ENCODE measurements around the gene PIAS2. TPM values are rescaled to one million over a fixed set of nuclear protein-coding genes. Genes with fewer than 3 reads are reported as not detected.
A peak's percentile ranks its signal among the peaks of the same experiment; 100 is the strongest.

PIAS2 gene
- total and polyA plus RNA-seq, 4 experiments from 2014 or later: 18.6 to 38.3 (median 28.2) TPM

- Histone ChIP-seq H3K4me3 (ENCODE audit: low read length in 2 of 2) (no peak overlapping the region), H3K27me3 (ENCODE audit: insufficient read depth, low read length) (no peaks in the 10 kb centered on the region), H3K27ac (ENCODE audit: low read depth, low read length) (no peak overlapping the region), H3K4me1 (ENCODE audit: insufficient read depth, low read length) (no peaks in the 10 kb centered on the region), H3K36me3 (ENCODE audit: insufficient read depth, low read length) (peaks cover 12% of the 10 kb centered on the region), H3K9me3 (ENCODE audit: control insufficient read depth in 1 of 2, low read length in 2 of 2) (no peaks in the 10 kb centered on the region)
- ChIA-PET CTCF (ENCODE audit: partially characterized antibody) (no interaction called here), POLR2A (ENCODE audit: partially characterized antibody) (no interaction called here)
- peaks cover 52 to 66% of the 10 kb centered on the region in 2 donors for H3K36me3 Mint-ChIP-seq
- peaks cover 14 to 19% (median 18%) of the 10 kb centered on the region in 4 donors for H3K4me1 Mint-ChIP-seq
- H3K27me3 Mint-ChIP-seq: no peaks in the 10 kb centered on the region
- H3K4me3 Mint-ChIP-seq: no peak overlapping the region
- peak overlapping the region in 1 of 7 donors; percentile 11 for H3K27ac Mint-ChIP-seq
- H3K9me3 Mint-ChIP-seq: no peaks in the 10 kb centered on the region
- no peak for DNase-seq
- intact Hi-C loops (cut with micrococcal nuclease): no loop called here
Measured at GRCh38 chr18:46859855-46860254, 57.5 kb downstream of the PIAS2 start.

GRCh38 chr18:46858290-46858689 is 59.0 kb downstream of the PIAS2 start:
- POLR2A ChIA-PET (ENCODE audit: partially characterized antibody): no interaction called here
- Mint-ChIP-seq H3K36me3 (peaks cover 54 to 76% of the 10 kb centered on the region in 2 donors), H3K27me3 (no peaks in the 10 kb centered on the region), H3K9me3 (no peaks in the 10 kb centered on the region), H3K4me1 (peaks cover 14 to 19% (median 18%) of the 10 kb centered on the region in 4 donors), H3K4me3 (no peak overlapping the region), H3K27ac (no peak overlapping the region)
- no peak for DNase-seq
- H3K36me3 ChIP-seq (ENCODE audit: insufficient read depth, low read length): peaks cover 12% of the 10 kb centered on the region
- H3K27ac ChIP-seq (ENCODE audit: low read depth, low read length): no peak overlapping the region
- CTCF ChIA-PET (ENCODE audit: partially characterized antibody): no interaction called here
- H3K4me3 ChIP-seq (ENCODE audit: low read length in 2 of 2): no peak overlapping the region
- no peaks in the 10 kb centered on the region for H3K4me1 ChIP-seq (ENCODE audit: insufficient read depth, low read length)
- H3K27me3 ChIP-seq (ENCODE audit: insufficient read depth, low read length): no peaks in the 10 kb centered on the region
- intact Hi-C loops (cut with micrococcal nuclease): no loop called here
- no peaks in the 10 kb centered on the region for H3K9me3 ChIP-seq (ENCODE audit: control insufficient read depth in 1 of 2, low read length in 2 of 2)

- Mint-ChIP-seq H3K9me3 (no peaks in the 10 kb centered on the region), H3K4me1 (peaks cover 14 to 22% (median 17%) of the 10 kb centered on the region in 4 donors), H3K4me3 (no peak overlapping the region), H3K27me3 (no peaks in the 10 kb centered on the region), H3K27ac (peak overlapping the region in 1 of 7 donors; percentile 10), H3K36me3 (peaks cover 61 to 75% of the 10 kb centered on the region in 2 donors)
- Histone ChIP-seq H3K4me1 (ENCODE audit: insufficient read depth, low read length) (no peaks in the 10 kb centered on the region), H3K27me3 (ENCODE audit: insufficient read depth, low read length) (no peaks in the 10 kb centered on the region), H3K36me3 (ENCODE audit: insufficient read depth, low read length) (peaks cover 12% of the 10 kb centered on the region), H3K9me3 (ENCODE audit: control insufficient read depth in 1 of 2, low read length in 2 of 2) (no peaks in the 10 kb centered on the region), H3K4me3 (ENCODE audit: low read length in 2 of 2) (no peak overlapping the region), H3K27ac (ENCODE audit: low read depth, low read length) (no peak overlapping the region)
- intact Hi-C loops (cut with micrococcal nuclease): no loop called here
- ChIA-PET POLR2A (ENCODE audit: partially characterized antibody) (no interaction called here), CTCF (ENCODE audit: partially characterized antibody) (no interaction called here)
- DNase-seq: no peak
Measured at GRCh38 chr18:46856973-46857372, 60.3 kb downstream of the PIAS2 start.

GRCh38 chr18:46849007-46849406 is 68.3 kb downstream of the PIAS2 start:
- H3K36me3 Mint-ChIP-seq: peaks cover 37 to 40% of the 10 kb centered on the region in 2 donors
- H3K27me3 ChIP-seq (ENCODE audit: insufficient read depth, low read length): no peaks in the 10 kb centered on the region
- ChIA-PET CTCF (ENCODE audit: partially characterized antibody) (no interaction called here), POLR2A (ENCODE audit: partially characterized antibody) (no interaction called here)
- H3K27ac ChIP-seq (ENCODE audit: low read depth, low read length): no peak overlapping the region
- H3K4me1 ChIP-seq (ENCODE audit: insufficient read depth, low read length): no peaks in the 10 kb centered on the region
- H3K36me3 ChIP-seq (ENCODE audit: insufficient read depth, low read length): no peaks in the 10 kb centered on the region
- no peaks in the 10 kb centered on the region for H3K9me3 ChIP-seq (ENCODE audit: control insufficient read depth in 1 of 2, low read length in 2 of 2)
- no peak for DNase-seq
- no peak overlapping the region for H3K4me3 ChIP-seq (ENCODE audit: low read length in 2 of 2)
- no peak overlapping the region for H3K4me3 Mint-ChIP-seq
- intact Hi-C loops (cut with micrococcal nuclease): no loop called here
- no peaks in the 10 kb centered on the region for H3K9me3 Mint-ChIP-seq
- no peak overlapping the region for H3K27ac Mint-ChIP-seq
- no peaks in the 10 kb centered on the region for H3K27me3 Mint-ChIP-seq
- H3K4me1 Mint-ChIP-seq: peaks cover 0 to 3% (median 0%) of the 10 kb centered on the region in 4 donors

- Histone ChIP-seq H3K27me3 (ENCODE audit: insufficient read depth, low read length) (no peaks in the 10 kb centered on the region), H3K9me3 (ENCODE audit: control insufficient read depth in 1 of 2, low read length in 2 of 2) (no peaks in the 10 kb centered on the region), H3K4me3 (ENCODE audit: low read length in 2 of 2) (no peak overlapping the region), H3K36me3 (ENCODE audit: insufficient read depth, low read length) (no peaks in the 10 kb centered on the region), H3K4me1 (ENCODE audit: insufficient read depth, low read length) (no peaks in the 10 kb centered on the region), H3K27ac (ENCODE audit: low read depth, low read length) (no peak overlapping the region)
- Mint-ChIP-seq H3K27ac (no peak overlapping the region), H3K36me3 (peaks cover 23 to 28% of the 10 kb centered on the region in 2 donors), H3K9me3 (peaks cover 0 to 4% (median 0%) of the 10 kb centered on the region in 8 donors), H3K4me1 (no peaks in the 10 kb centered on the region), H3K4me3 (no peak overlapping the region), H3K27me3 (no peaks in the 10 kb centered on the region)
- POLR2A ChIA-PET (ENCODE audit: partially characterized antibody): no interaction called here
- DNase-seq: no peak
- CTCF ChIA-PET (ENCODE audit: partially characterized antibody): no interaction called here
- intact Hi-C loops (cut with micrococcal nuclease): no loop called here
Measured at GRCh38 chr18:46843372-46843771, 73.9 kb downstream of the PIAS2 start.

GRCh38 chr18:46842583-46842982 is 74.7 kb downstream of the PIAS2 start:
- DNase-seq: no peak
- H3K27me3 ChIP-seq (ENCODE audit: insufficient read depth, low read length): no peaks in the 10 kb centered on the region
- Mint-ChIP-seq H3K4me3 (no peak overlapping the region), H3K9me3 (peaks cover 0 to 4% (median 0%) of the 10 kb centered on the region in 8 donors), H3K27me3 (no peaks in the 10 kb centered on the region), H3K4me1 (no peaks in the 10 kb centered on the region), H3K36me3 (peaks cover 20 to 27% of the 10 kb centered on the region in 2 donors), H3K27ac (no peak overlapping the region)
- no peak overlapping the region for H3K4me3 ChIP-seq (ENCODE audit: low read length in 2 of 2)
- no peaks in the 10 kb centered on the region for H3K36me3 ChIP-seq (ENCODE audit: insufficient read depth, low read length)
- H3K4me1 ChIP-seq (ENCODE audit: insufficient read depth, low read length): no peaks in the 10 kb centered on the region
- intact Hi-C loops (cut with micrococcal nuclease): no loop called here
- H3K9me3 ChIP-seq (ENCODE audit: control insufficient read depth in 1 of 2, low read length in 2 of 2): no peaks in the 10 kb centered on the region
- no peak overlapping the region for H3K27ac ChIP-seq (ENCODE audit: low read depth, low read length)
- CTCF ChIA-PET (ENCODE audit: partially characterized antibody): no interaction called here
- POLR2A ChIA-PET (ENCODE audit: partially characterized antibody): no interaction called here

- Mint-ChIP-seq H3K27me3 (no peaks in the 10 kb centered on the region), H3K4me1 (no peaks in the 10 kb centered on the region), H3K27ac (no peak overlapping the region), H3K36me3 (peaks cover 42 to 54% of the 10 kb centered on the region in 2 donors), H3K9me3 (no peaks in the 10 kb centered on the region), H3K4me3 (no peak overlapping the region)
- H3K9me3 ChIP-seq (ENCODE audit: control insufficient read depth in 1 of 2, low read length in 2 of 2): no peaks in the 10 kb centered on the region
- H3K27me3 ChIP-seq (ENCODE audit: insufficient read depth, low read length): no peaks in the 10 kb centered on the region
- intact Hi-C loops (cut with micrococcal nuclease): no loop called here
- H3K4me1 ChIP-seq (ENCODE audit: insufficient read depth, low read length): no peaks in the 10 kb centered on the region
- ChIA-PET CTCF (ENCODE audit: partially characterized antibody) (no interaction called here), POLR2A (ENCODE audit: partially characterized antibody) (no interaction called here)
- no peaks in the 10 kb centered on the region for H3K36me3 ChIP-seq (ENCODE audit: insufficient read depth, low read length)
- no peak for DNase-seq
- no peak overlapping the region for H3K27ac ChIP-seq (ENCODE audit: low read depth, low read length)
- no peak overlapping the region for H3K4me3 ChIP-seq (ENCODE audit: low read length in 2 of 2)
Measured at GRCh38 chr18:46833899-46834298, 83.4 kb downstream of the PIAS2 start.

GRCh38 chr18:46832849-46833248 is 84.5 kb downstream of the PIAS2 start:
- no peaks in the 10 kb centered on the region for H3K27me3 ChIP-seq (ENCODE audit: insufficient read depth, low read length)
- Mint-ChIP-seq H3K4me1 (no peaks in the 10 kb centered on the region), H3K4me3 (no peak overlapping the region), H3K36me3 (peaks cover 48 to 61% of the 10 kb centered on the region in 2 donors), H3K9me3 (no peaks in the 10 kb centered on the region), H3K27me3 (no peaks in the 10 kb centered on the region), H3K27ac (no peak overlapping the region)
- ChIA-PET CTCF (ENCODE audit: partially characterized antibody) (no interaction called here), POLR2A (ENCODE audit: partially characterized antibody) (no interaction called here)
- intact Hi-C loops (cut with micrococcal nuclease): no loop called here
- no peaks in the 10 kb centered on the region for H3K9me3 ChIP-seq (ENCODE audit: control insufficient read depth in 1 of 2, low read length in 2 of 2)
- no peak overlapping the region for H3K4me3 ChIP-seq (ENCODE audit: low read length in 2 of 2)
- peaks cover 5% of the 10 kb centered on the region for H3K36me3 ChIP-seq (ENCODE audit: insufficient read depth, low read length)
- no peaks in the 10 kb centered on the region for H3K4me1 ChIP-seq (ENCODE audit: insufficient read depth, low read length)
- H3K27ac ChIP-seq (ENCODE audit: low read depth, low read length): no peak overlapping the region
- DNase-seq: no peak

Data from CD4-positive, alpha-beta memory T cell (primary cell).